Forelimb muscle (tissue), 1 donor: ENCODE measurements around the gene PDRG1. TPM values are rescaled to one million over a fixed set of nuclear protein-coding genes. Genes with fewer than 3 reads are reported as not detected.
"Not testable (repeated sequence)": the region's sequence is repeated elsewhere in the genome, so short reads cannot be mapped to it uniquely, and the experiment has no call there.

Source experiments
- DNase-seq: peaks from one replicate; pipeline ENCODE4 v3.0.0-alpha.2; 2013; ENCODE audit warnings: low read depth
- polyA plus RNA-seq: library from polyadenylated mRNA; unstranded; fragments of 120-200 nt; gene quantifications from one replicate; pipeline ENCODE4 v1.2.1, GENCODE V29; 2013; ENCODE audit not compliant: insufficient read length

Gene PDRG1
- polyA plus RNA-seq, 1 donor, result 16.8 TPM

GRCh38 chr20:31966991-31967655 is 15.3 kb upstream of the PDRG1 start:
- no peak for DNase-seq

GRCh38 chr20:31963889-31964288 is 12.0 kb upstream of the PDRG1 start:
- no peak for DNase-seq

GRCh38 chr20:31962761-31963160 is 10.9 kb upstream of the PDRG1 start:
- DNase-seq, result no peak

- DNase-seq, result no peak
Measured at GRCh38 chr20:31956556-31957526, 5.0 kb upstream of the PDRG1 start.

GRCh38 chr20:31954500-31954899 is 2.7 kb upstream of the PDRG1 start:
- no peak for DNase-seq

- no peak for DNase-seq
Measured at GRCh38 chr20:31953556-31954148, 1.8 kb upstream of the PDRG1 start.

GRCh38 chr20:31951203-31951529 is 680 bp downstream of the PDRG1 start:
- DNase-seq, result no peak

- no peak for DNase-seq
Measured at GRCh38 chr20:31949877-31950646, 1.8 kb downstream of the PDRG1 start.

GRCh38 chr20:31948008-31948407 is 3.8 kb downstream of the PDRG1 start:
- DNase-seq, result no peak

GRCh38 chr20:31945785-31946184 is 6.1 kb downstream of the PDRG1 start:
- DNase-seq, result no peak

GRCh38 chr20:31945319-31945718 is 6.5 kb downstream of the PDRG1 start:
- DNase-seq, result no peak

- DNase-seq, result no peak
Measured at GRCh38 chr20:31943052-31943471, 8.8 kb downstream of the PDRG1 start.

- no peak for DNase-seq
Measured at GRCh38 chr20:31939661-31940060, 12.2 kb downstream of the PDRG1 start.

GRCh38 chr20:31937820-31938219 is 14.0 kb downstream of the PDRG1 start:
- DNase-seq, result no peak

GRCh38 chr20:31936420-31936819 is 15.4 kb downstream of the PDRG1 start:
- no peak for DNase-seq

- no peak for DNase-seq
Measured at GRCh38 chr20:31934968-31935764, 16.7 kb downstream of the PDRG1 start.

- DNase-seq, result no peak
Measured at GRCh38 chr20:31934491-31934890, 17.4 kb downstream of the PDRG1 start.

- no peak for DNase-seq
Measured at GRCh38 chr20:31933698-31934097, 18.1 kb downstream of the PDRG1 start.

GRCh38 chr20:31930779-31931178 is 21.1 kb downstream of the PDRG1 start:
- DNase-seq, result no peak

- DNase-seq, result not testable (repeated sequence)
Measured at GRCh38 chr20:31929631-31930030, 22.2 kb downstream of the PDRG1 start.

GRCh38 chr20:31927627-31928159 is 24.2 kb downstream of the PDRG1 start:
- no peak for DNase-seq
